Endothelial cell of umbilical vein (primary cell): Measurements from ENCODE around the gene ZNF697. TPM values are rescaled to one million over a fixed set of nuclear protein-coding genes. Genes with fewer than 3 reads are reported as not detected.

Source experiments
- BruUV-seq: library from RNA; stranded (reverse); fragments of 400-500 nt; replicated peaks from 2 replicates; lab custom pipeline; 2021; lab: Mats Ljungman, UMichigan
- CTCF ChIA-PET: fragments of 300-600, 350-600 bp; sonication (Branson Sonifier 250); formaldehyde crosslinking; loops from one replicate; lab custom pipeline; 2021; ENCODE audit warnings: antibody characterized with exemption, inconsistent platforms; lab: Charles Lee
- POLR2A ChIA-PET: fragments of 300-600, 350-600 bp; sonication (Branson Sonifier 250); formaldehyde crosslinking; loops from one replicate; lab custom pipeline; 2021; ENCODE audit warnings: antibody characterized with exemption, inconsistent platforms; lab: Charles Lee
- DNase-seq: peaks from one replicate; pipeline ENCODE4 v3.0.0-alpha.2; 2011; ENCODE audit warnings: low read depth, low spot score
- FAIRE-seq: peaks from 2 replicates; lab custom pipeline; 2011; peaks lifted over from hg19 to GRCh38; lab: Jason Lieb, UNC
- H2AFZ ChIP-seq: 2 replicates; pipeline ENCODE4 v1.6.0; 2012; ENCODE audit warnings: low read depth, low read length, control low read depth, inconsistent platforms
- H3K27ac ChIP-seq: 2 replicates; pipeline ENCODE4 v1.5.1; 2011; ENCODE audit warnings: low read depth, mild to moderate bottlenecking, control low read depth, low read length, moderate library complexity; ENCODE audit not compliant: insufficient read depth
- H3K27me3 ChIP-seq, 2 experiments: 2 replicates each; pipeline versions ENCODE4 v1.6.0 to v1.6.1; 2011; ENCODE audit warnings: low read length in 2 of 2, mixed read lengths in 1 of 2; ENCODE audit not compliant: control insufficient read depth in 2 of 2, insufficient read depth in 2 of 2
- H3K36me3 ChIP-seq, 2 experiments: 2 replicates in 1 of 2; 3 replicates in 1 of 2; pipeline ENCODE4 v1.5.1; 2011; ENCODE audit warnings: low read length in 2 of 2, mild to moderate bottlenecking in 1 of 2, moderate library complexity in 1 of 2; ENCODE audit not compliant: control insufficient read depth in 2 of 2, insufficient read depth in 2 of 2; ENCODE audit errors: extremely low read depth in 1 of 2
- H3K4me1 ChIP-seq: 3 replicates; pipeline ENCODE4 v1.5.1; 2011; ENCODE audit warnings: mild to moderate bottlenecking, low read length; ENCODE audit not compliant: control insufficient read depth, insufficient read depth; ENCODE audit errors: extremely low read depth
- H3K4me2 ChIP-seq: 2 replicates; pipeline ENCODE4 v1.6.1; 2011; ENCODE audit warnings: low read length, control low read depth, mixed read lengths; ENCODE audit not compliant: insufficient read depth
- H3K4me3 ChIP-seq, 3 experiments: fragments of 200-600 bp in 1 of 3; sonication (generic), shearing (Covaris generic) in 1 of 3; replicated peaks in 1 of 3; 2 replicates each; pipeline ENCODE4 v1.5.1; 2011 to 2016; ENCODE audit warnings: control low read depth in 3 of 3, low read length in 3 of 3, mild to moderate bottlenecking in 2 of 3, inconsistent platforms in 1 of 3, low read depth in 1 of 3, moderate library complexity in 1 of 3; ENCODE audit not compliant: insufficient read depth in 1 of 3
- H3K79me2 ChIP-seq: 2 replicates; pipeline ENCODE4 v1.6.0; 2012; ENCODE audit warnings: low read length, inconsistent platforms; ENCODE audit not compliant: control insufficient read depth, insufficient read depth
- H3K9ac ChIP-seq: replicated peaks from 2 replicates; pipeline ENCODE3; 2011; ENCODE audit warnings: low read length, control low read depth; ENCODE audit not compliant: insufficient read depth; ENCODE audit errors: extremely low read depth
- H3K9me1 ChIP-seq: replicated peaks from 3 replicates; pipeline ENCODE4 v1.6.0; 2011; ENCODE audit warnings: mild to moderate bottlenecking, low read length; ENCODE audit not compliant: control insufficient read depth, insufficient read depth; ENCODE audit errors: extremely low read depth
- H3K9me3 ChIP-seq: replicated peaks from 2 replicates; pipeline ENCODE4 v1.5.1; 2012; ENCODE audit warnings: low read length, inconsistent platforms; ENCODE audit not compliant: control insufficient read depth, insufficient read depth
- H4K20me1 ChIP-seq: replicated peaks from 2 replicates; pipeline ENCODE3; 2011; ENCODE audit warnings: mild to moderate bottlenecking, low read length; ENCODE audit not compliant: control insufficient read depth, insufficient read depth; ENCODE audit errors: extremely low read depth
- EZH2 ChIP-seq: IDR thresholded peaks from 2 replicates; pipeline ENCODE4 v1.6.1; 2012; ENCODE audit warnings: borderline replicate concordance, low read depth, mild to moderate bottlenecking, moderate library complexity, low read length, inconsistent platforms; ENCODE audit not compliant: severe bottlenecking
- FOS ChIP-seq: IDR thresholded peaks from 2 replicates; pipeline ENCODE4 v1.6.1; 2011; ENCODE audit warnings: mild to moderate bottlenecking, low read length, moderate library complexity, borderline replicate concordance; ENCODE audit not compliant: insufficient read depth
- GATA2 ChIP-seq: IDR thresholded peaks from 2 replicates; pipeline ENCODE4 v1.7.0; 2011; ENCODE audit warnings: low read depth, mild to moderate bottlenecking, moderate library complexity, mixed read lengths, low read length; ENCODE audit not compliant: insufficient read length, insufficient read depth
- POLR2A ChIP-seq: IDR thresholded peaks from 2 replicates; pipeline ENCODE4 v1.6.1; 2012; ENCODE audit warnings: low read depth, mild to moderate bottlenecking, control low read depth, low read length
- dilution Hi-C: fragments of 300-500 bp; cut with MboI; formaldehyde crosslinking; loops from one replicate; pipeline ENCODE4 v1.15.0; 2019; ENCODE audit warnings: low sequenced_read_pairs; ENCODE audit not compliant: extremely low pct_ligation_motif_present
- intact Hi-C: fragments of 100-400 bp; cut with micrococcal nuclease; formaldehyde crosslinking; loops from one replicate; pipeline ENCODE4 v1.10.0; 2022
- polyA plus RNA-seq, 4 experiments: library from polyadenylated mRNA; depleted of rRNA in 3 of 4; stranded (reverse) in 3 of 4; unstranded in 1 of 4; fragments of >200 nt; gene quantifications; 2 replicates each; pipeline versions ENCODE4 v1.2.1 to v1.2.3, GENCODE V29; 2011 to 2012; ENCODE audit warnings: missing spikeins in 1 of 4
- total RNA-seq: library from RNA; stranded (reverse); gene quantifications from 2 replicates; pipeline ENCODE4 v1.2.3, GENCODE V29; 2021
- TF ChIP-seq, protein P1 (sequence below), 2 donors: IDR thresholded peaks; 1 replicate in 1 of 2; 2 replicates in 1 of 2; pipeline ENCODE4 v1.5.1; 2011; ENCODE audit warnings: low read length in 2 of 2, mild to moderate bottlenecking in 2 of 2, moderate library complexity in 2 of 2, control low read depth in 1 of 2, inconsistent platforms in 1 of 2, low read depth in 1 of 2; ENCODE audit not compliant: insufficient read depth in 1 of 2; ENCODE audit errors: extremely low read depth in 1 of 2

Gene ZNF697
- total and polyA plus RNA-seq, 2 donors (not counting 3 experiments of a cell fraction or from before 2014, with no cell fraction given): 6.2 to 14.1 TPM

DNA sequence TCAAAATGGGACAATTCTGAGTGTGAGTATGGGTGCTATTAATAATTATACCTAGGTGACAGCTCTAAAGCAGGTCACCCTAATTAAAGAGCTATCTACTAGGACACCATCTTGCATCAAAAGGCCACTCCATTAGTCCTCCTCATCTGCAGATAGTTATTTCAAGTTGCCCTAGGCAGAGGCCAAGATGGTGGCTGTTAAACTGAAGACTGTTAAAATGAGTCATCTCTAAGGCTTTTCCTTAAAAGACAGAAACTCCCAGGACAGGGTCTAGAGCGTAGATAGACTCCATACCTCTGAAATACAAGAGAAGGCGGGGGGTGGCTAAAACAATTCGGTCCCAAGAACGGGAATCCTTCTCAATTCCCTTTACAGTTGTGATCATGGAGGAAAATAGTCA is 4.5 kb upstream of the ZNF697 start:
- peaks cover 0 to 3% of the 10 kb centered on the region in 2 experiments for H3K27me3 ChIP-seq
- H3K4me2 ChIP-seq: no peak overlapping the region
- BruUV-seq: no TSS peak
- H2AFZ ChIP-seq: no peak overlapping the region
- H3K79me2 ChIP-seq: peaks cover 3% of the 10 kb centered on the region
- ChIA-PET CTCF (interaction anchor here (1.6 to 3.0 kb wide), 3 partner anchors 10 to 41 kb away, joined by 8 to 23 read pairs (median 9); no protein-coding TSS in a partner anchor), POLR2A (no interaction called here)
- no peak for DNase-seq
- TF ChIP-seq GATA2 (no peak), POLR2A (no peak), FOS (no peak), EZH2 (no peak)
- TF ChIP-seq, protein P1, sequence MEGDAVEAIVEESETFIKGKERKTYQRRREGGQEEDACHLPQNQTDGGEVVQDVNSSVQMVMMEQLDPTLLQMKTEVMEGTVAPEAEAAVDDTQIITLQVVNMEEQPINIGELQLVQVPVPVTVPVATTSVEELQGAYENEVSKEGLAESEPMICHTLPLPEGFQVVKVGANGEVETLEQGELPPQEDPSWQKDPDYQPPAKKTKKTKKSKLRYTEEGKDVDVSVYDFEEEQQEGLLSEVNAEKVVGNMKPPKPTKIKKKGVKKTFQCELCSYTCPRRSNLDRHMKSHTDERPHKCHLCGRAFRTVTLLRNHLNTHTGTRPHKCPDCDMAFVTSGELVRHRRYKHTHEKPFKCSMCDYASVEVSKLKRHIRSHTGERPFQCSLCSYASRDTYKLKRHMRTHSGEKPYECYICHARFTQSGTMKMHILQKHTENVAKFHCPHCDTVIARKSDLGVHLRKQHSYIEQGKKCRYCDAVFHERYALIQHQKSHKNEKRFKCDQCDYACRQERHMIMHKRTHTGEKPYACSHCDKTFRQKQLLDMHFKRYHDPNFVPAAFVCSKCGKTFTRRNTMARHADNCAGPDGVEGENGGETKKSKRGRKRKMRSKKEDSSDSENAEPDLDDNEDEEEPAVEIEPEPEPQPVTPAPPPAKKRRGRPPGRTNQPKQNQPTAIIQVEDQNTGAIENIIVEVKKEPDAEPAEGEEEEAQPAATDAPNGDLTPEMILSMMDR (IDR thresholded peaks at IDR 0.05; ENCODE audit: extremely low read depth in 1 of 2, insufficient read depth in 1 of 2, low read depth in 1 of 2, low read length in 2 of 2): no peak
- FAIRE-seq: no peak
- H3K9me3 ChIP-seq: no peaks in the 10 kb centered on the region
- H3K4me3 ChIP-seq: no peak overlapping the region
- H4K20me1 ChIP-seq: no peaks in the 10 kb centered on the region
- dilution Hi-C loops (no loop called here), intact Hi-C loops (no loop called here)
- H3K9me1 ChIP-seq: no peaks in the 10 kb centered on the region
- H3K9ac ChIP-seq: no peak overlapping the region
- no peak overlapping the region for H3K27ac ChIP-seq
- H3K4me1 ChIP-seq: peaks cover 13% of the 10 kb centered on the region
- H3K36me3 ChIP-seq: no peaks in the 10 kb centered on the region

DNA sequence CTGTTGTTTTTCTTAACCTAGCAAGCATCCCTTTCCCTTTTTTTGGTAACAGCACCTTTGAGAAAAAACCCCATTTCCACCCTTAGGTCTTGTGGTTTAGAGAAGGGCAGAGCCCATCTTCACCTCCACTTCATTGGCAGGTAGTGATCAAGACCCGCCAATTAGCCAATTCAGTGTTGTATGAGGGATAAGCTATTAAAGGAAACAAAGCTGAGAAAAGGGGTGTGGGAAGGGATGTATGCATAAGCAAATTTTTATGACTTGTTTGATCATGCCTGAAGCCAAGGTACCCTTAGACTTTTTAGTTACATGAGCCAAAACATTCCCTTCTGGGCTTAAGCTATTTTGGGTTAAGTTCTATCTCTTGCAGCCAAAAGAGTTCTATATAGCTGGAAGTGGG is 3.6 kb upstream of the ZNF697 start:
- dilution Hi-C loops (no loop called here), intact Hi-C loops (no loop called here)
- no TSS peak for BruUV-seq
- no peak overlapping the region for H3K9ac ChIP-seq
- TF ChIP-seq EZH2: no peak
- peaks cover 14% of the 10 kb centered on the region for H3K4me1 ChIP-seq
- H3K79me2 ChIP-seq: peaks cover 10% of the 10 kb centered on the region
- H3K4me2 ChIP-seq: no peak overlapping the region
- peaks cover 0 to 3% of the 10 kb centered on the region in 2 experiments for H3K27me3 ChIP-seq
- H3K36me3 ChIP-seq: no peaks in the 10 kb centered on the region
- FAIRE-seq (no peak), DNase-seq (no peak)
- H3K4me3 ChIP-seq: no peak overlapping the region
- no peak overlapping the region for H3K27ac ChIP-seq
- POLR2A ChIA-PET: no interaction called here
- no peaks in the 10 kb centered on the region for H4K20me1 ChIP-seq
- H3K9me3 ChIP-seq: no peaks in the 10 kb centered on the region
- no peaks in the 10 kb centered on the region for H3K9me1 ChIP-seq
- H2AFZ ChIP-seq: no peak overlapping the region
- CTCF ChIA-PET: interaction anchor here (1.0 to 7.2 kb wide), 4 partner anchors 9 to 40 kb away, joined by 3 to 110 read pairs (median 78); no protein-coding TSS in a partner anchor
